Neural progenitor cell (in vitro differentiated cells): ENCODE data around the gene ACO2.

ENCODE experiments used
- EZH2phosphoT487 ChIP-seq: fragments of 200-600 bp; sonication (generic); IDR thresholded peaks from 2 replicates; pipeline ENCODE4 v1.6.1; 2017; ENCODE audit warnings: antibody characterized with exemption
- TF ChIP-seq, protein P1 (sequence below): fragments of 200-600 bp; sonication (generic); IDR thresholded peaks from 2 replicates; pipeline ENCODE4 v1.5.1; 2017; ENCODE audit warnings: antibody characterized with exemption, mild to moderate bottlenecking

DNA sequence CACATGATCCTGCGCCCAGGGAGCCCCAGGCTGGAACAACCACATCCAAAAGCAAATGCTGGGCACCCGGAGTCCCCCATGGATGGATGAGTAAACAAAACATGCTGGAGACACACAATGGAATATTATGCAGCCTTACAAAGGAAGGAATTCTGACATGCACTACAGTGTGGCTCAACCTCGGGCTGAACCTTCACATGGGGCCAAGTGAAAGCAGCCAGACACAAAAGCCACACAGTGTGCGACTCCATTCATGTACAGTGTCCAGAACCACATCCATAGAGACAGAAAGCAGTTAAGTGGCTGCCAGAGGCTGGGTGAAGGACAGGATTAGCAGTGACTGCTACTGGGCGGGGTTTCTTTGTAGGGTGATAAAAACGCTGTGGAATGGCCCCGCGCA is 65.3 kb downstream of the ACO2 start:
- TF ChIP-seq, protein P1, sequence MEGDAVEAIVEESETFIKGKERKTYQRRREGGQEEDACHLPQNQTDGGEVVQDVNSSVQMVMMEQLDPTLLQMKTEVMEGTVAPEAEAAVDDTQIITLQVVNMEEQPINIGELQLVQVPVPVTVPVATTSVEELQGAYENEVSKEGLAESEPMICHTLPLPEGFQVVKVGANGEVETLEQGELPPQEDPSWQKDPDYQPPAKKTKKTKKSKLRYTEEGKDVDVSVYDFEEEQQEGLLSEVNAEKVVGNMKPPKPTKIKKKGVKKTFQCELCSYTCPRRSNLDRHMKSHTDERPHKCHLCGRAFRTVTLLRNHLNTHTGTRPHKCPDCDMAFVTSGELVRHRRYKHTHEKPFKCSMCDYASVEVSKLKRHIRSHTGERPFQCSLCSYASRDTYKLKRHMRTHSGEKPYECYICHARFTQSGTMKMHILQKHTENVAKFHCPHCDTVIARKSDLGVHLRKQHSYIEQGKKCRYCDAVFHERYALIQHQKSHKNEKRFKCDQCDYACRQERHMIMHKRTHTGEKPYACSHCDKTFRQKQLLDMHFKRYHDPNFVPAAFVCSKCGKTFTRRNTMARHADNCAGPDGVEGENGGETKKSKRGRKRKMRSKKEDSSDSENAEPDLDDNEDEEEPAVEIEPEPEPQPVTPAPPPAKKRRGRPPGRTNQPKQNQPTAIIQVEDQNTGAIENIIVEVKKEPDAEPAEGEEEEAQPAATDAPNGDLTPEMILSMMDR, result no peak
- TF ChIP-seq EZH2phosphoT487, result no peak
